Measurements from ENCODE around the gene KCNJ13. TPM values are rescaled to one million over a fixed set of nuclear protein-coding genes. Genes with fewer than 3 reads are reported as not detected.

KCNJ13 gene
- total RNA-seq, 1 experiment from 2014 or later = not detected

- POLR2A ChIA-PET (ENCODE audit: low non-redundant PET) = no interaction called here
- Histone ChIP-seq H3K36me3 (ENCODE audit: insufficient read depth, low read length, poor library complexity, severe bottlenecking) (peaks cover 11% of the 10 kb centered on the region), H3K9me3 (ENCODE audit: low read depth, low read length, poor library complexity, severe bottlenecking) (no peaks in the 10 kb centered on the region), H3K4me1 (ENCODE audit: insufficient read depth, low read length, poor library complexity, severe bottlenecking) (no peaks in the 10 kb centered on the region), H3K27me3 (replicated peaks; ENCODE audit: insufficient read depth, low read depth, low read length, poor library complexity) (no peaks in the 10 kb centered on the region), H3K27ac (ENCODE audit: low read depth, low read length, poor library complexity, severe bottlenecking) (no peak overlapping the region), H3K4me3 (ENCODE audit: low read depth, low read length, poor library complexity, severe bottlenecking) (no peak overlapping the region)
- no peak for TF ChIP-seq CTCF (conservative IDR thresholded peaks at IDR 0.05; ENCODE audit: low read depth, low read length)
- no peak for TF ChIP-seq EZH2 (IDR thresholded peaks at IDR 0.05; ENCODE audit: borderline replicate concordance, low read depth, low read length, poor library complexity, severe bottlenecking)
- no peak for DNase-seq (ENCODE audit: low spot score)
- CTCF ChIA-PET = no interaction called here
- intact Hi-C loops (cut with micrococcal nuclease; ENCODE audit: unreplicated experiment) = no loop called here
- no TSS peak for BruUV-seq (replicated peaks)
Observed at GRCh38 chr2:232783278-232783677, 6.9 kb upstream of the KCNJ13 start.

- H3K4me3 ChIP-seq (ENCODE audit: low read depth, low read length, poor library complexity, severe bottlenecking) = no peak overlapping the region
- no peaks in the 10 kb centered on the region for H3K36me3 ChIP-seq (ENCODE audit: insufficient read depth, low read length, poor library complexity, severe bottlenecking)
- TF ChIP-seq EZH2 (IDR thresholded peaks at IDR 0.05; ENCODE audit: borderline replicate concordance, low read depth, low read length, poor library complexity, severe bottlenecking) (no peak), CTCF (conservative IDR thresholded peaks at IDR 0.05; ENCODE audit: low read depth, low read length) (no peak)
- H3K27me3 ChIP-seq (replicated peaks; ENCODE audit: insufficient read depth, low read depth, low read length, poor library complexity) = no peaks in the 10 kb centered on the region
- no peak overlapping the region for H3K27ac ChIP-seq (ENCODE audit: low read depth, low read length, poor library complexity, severe bottlenecking)
- POLR2A ChIA-PET (ENCODE audit: low non-redundant PET) = no interaction called here
- BruUV-seq (replicated peaks) = no TSS peak
- intact Hi-C loops (cut with micrococcal nuclease; ENCODE audit: unreplicated experiment) = no loop called here
- no peaks in the 10 kb centered on the region for H3K9me3 ChIP-seq (ENCODE audit: low read depth, low read length, poor library complexity, severe bottlenecking)
- no peaks in the 10 kb centered on the region for H3K4me1 ChIP-seq (ENCODE audit: insufficient read depth, low read length, poor library complexity, severe bottlenecking)
- DNase-seq (ENCODE audit: low spot score) = no peak
- CTCF ChIA-PET = no interaction called here
Observed at GRCh38 chr2:232781765-232782164, 5.4 kb upstream of the KCNJ13 start.

GRCh38 chr2:232779934-232780333, 3.6 kb upstream of the KCNJ13 start:
- CTCF ChIA-PET = no interaction called here
- TF ChIP-seq CTCF (conservative IDR thresholded peaks at IDR 0.05; ENCODE audit: low read depth, low read length) = no peak
- TF ChIP-seq EZH2 (IDR thresholded peaks at IDR 0.05; ENCODE audit: borderline replicate concordance, low read depth, low read length, poor library complexity, severe bottlenecking) = no peak
- Histone ChIP-seq H3K9me3 (ENCODE audit: low read depth, low read length, poor library complexity, severe bottlenecking) (no peaks in the 10 kb centered on the region), H3K4me1 (ENCODE audit: insufficient read depth, low read length, poor library complexity, severe bottlenecking) (peaks cover 5% of the 10 kb centered on the region), H3K27me3 (replicated peaks; ENCODE audit: insufficient read depth, low read depth, low read length, poor library complexity) (no peaks in the 10 kb centered on the region), H3K27ac (ENCODE audit: low read depth, low read length, poor library complexity, severe bottlenecking) (no peak overlapping the region), H3K4me3 (ENCODE audit: low read depth, low read length, poor library complexity, severe bottlenecking) (no peak overlapping the region), H3K36me3 (ENCODE audit: insufficient read depth, low read length, poor library complexity, severe bottlenecking) (peaks cover 3% of the 10 kb centered on the region)
- DNase-seq (ENCODE audit: low spot score) = no peak
- no TSS peak for BruUV-seq (replicated peaks)
- intact Hi-C loops (cut with micrococcal nuclease; ENCODE audit: unreplicated experiment) = no loop called here
- POLR2A ChIA-PET (ENCODE audit: low non-redundant PET) = no interaction called here
